Activated CD8-positive, alpha-beta memory T cell treated with anti-CD3 and anti-CD28 coated beads, Interleukin-2, amount 10 ng/mL, durations not matched to agents 7 days and 5 days (primary cell): ENCODE measurements around the gene IRAG1. TPM values are rescaled to one million over a fixed set of nuclear protein-coding genes. Genes with fewer than 3 reads are reported as not detected.

Experiments used
- ATAC-seq: fragments of 150-1000 bp; cut with Tn5 transposase; one replicate; pipeline ENCODE4 v1.10.0; 2021; ENCODE audit warnings: moderate library complexity
- CTCF ChIA-PET: fragments of 350-600 bp; sonication (Branson Sonifier 250); formaldehyde crosslinking; loops from one replicate; lab custom pipeline; 2021; ENCODE audit warnings: antibody characterized with exemption; lab: Charles Lee
- DNase-seq: peaks from one replicate; pipeline ENCODE4 v3.0.0-alpha.2; 2020
- H3K27ac Mint-ChIP-seq: one replicate; pipeline ENCODE4 v1.8.0; 2021; ENCODE audit warnings: mild to moderate bottlenecking, mixed read lengths
- H3K27me3 Mint-ChIP-seq: one replicate; pipeline ENCODE4 v1.8.0; 2021; ENCODE audit warnings: mixed read lengths
- H3K36me3 Mint-ChIP-seq: one replicate; pipeline ENCODE4 v1.8.0; 2021; ENCODE audit warnings: mild to moderate bottlenecking, mixed read lengths
- H3K4me1 Mint-ChIP-seq: one replicate; pipeline ENCODE4 v1.8.0; 2021; ENCODE audit warnings: mixed read lengths
- H3K4me3 Mint-ChIP-seq: one replicate; pipeline ENCODE4 v1.8.0; 2021; ENCODE audit warnings: mild to moderate bottlenecking, moderate library complexity, mixed read lengths
- H3K9me3 Mint-ChIP-seq: one replicate; pipeline ENCODE4 v1.8.0; 2022; ENCODE audit warnings: low read depth, mixed read lengths
- total RNA-seq, 2 experiments: library from RNA; stranded (reverse); gene quantifications; one replicate each; pipeline ENCODE4 v1.2.3, GENCODE V29; 2021

Gene IRAG1
- total RNA-seq, 2 experiments from 2014 or later = not detected

DNA sequence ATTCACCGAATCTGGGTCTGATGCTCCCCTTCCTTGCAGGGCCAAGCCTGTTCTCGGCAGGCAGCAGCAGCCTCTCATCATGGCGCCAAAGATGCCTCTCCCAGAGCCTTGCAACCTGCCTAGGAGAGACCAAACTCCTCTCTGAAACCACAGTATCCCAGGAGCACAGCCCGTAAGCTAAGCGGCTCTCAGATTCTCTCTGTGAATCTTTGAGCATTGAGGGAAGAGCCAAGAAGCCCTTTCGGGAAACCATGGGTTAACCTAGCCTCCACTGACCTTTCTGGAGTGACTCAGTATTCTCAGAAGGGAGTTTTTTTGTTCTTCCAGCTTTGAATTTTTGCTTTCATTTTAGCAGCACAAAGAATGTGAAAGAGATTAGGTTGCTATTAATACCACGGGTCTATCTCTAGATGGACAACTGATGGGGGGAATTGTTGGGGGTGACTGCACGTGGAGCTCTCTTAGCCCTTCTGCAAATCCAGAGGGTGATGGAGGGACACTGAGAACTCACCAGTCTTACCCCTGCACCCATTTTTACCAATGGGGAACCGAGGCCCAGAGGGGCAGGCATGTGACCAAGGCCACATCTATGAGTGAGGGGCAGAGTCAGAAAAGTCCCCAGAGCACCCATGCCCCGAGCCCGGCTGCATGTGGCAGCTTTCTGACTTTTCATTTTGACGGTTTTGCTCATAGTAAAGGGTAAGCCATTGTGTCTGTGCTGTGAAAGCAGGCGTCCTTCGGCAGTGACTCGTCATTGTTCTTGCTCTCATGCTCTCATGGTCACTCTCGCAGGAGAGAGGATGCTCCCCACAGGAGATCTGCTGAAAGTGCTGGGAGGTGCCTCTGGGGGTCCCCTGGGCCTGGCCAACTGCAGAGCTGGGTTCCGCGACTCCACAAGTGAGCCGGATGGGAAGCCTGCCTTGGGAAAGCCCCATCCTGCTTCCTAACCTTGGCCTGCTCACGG is 36.0 kb downstream of the IRAG1 start:
- Mint-ChIP-seq H3K4me3 (peak overlapping the region; percentile 42), H3K4me1 (peaks cover 39% of the 10 kb centered on the region), H3K27me3 (no peaks in the 10 kb centered on the region), H3K9me3 (no peaks in the 10 kb centered on the region), H3K36me3 (no peaks in the 10 kb centered on the region), H3K27ac (peak overlapping the region; percentile 76)
- CTCF ChIA-PET = interaction anchor here (0.7 to 1.8 kb wide), 6 partner anchors 10 to 252 kb away, joined by 3 to 11 read pairs (median 4); partner anchors contain the start of gene RNF141
- ATAC-seq = peak; percentile 47
- no peak for DNase-seq

DNA sequence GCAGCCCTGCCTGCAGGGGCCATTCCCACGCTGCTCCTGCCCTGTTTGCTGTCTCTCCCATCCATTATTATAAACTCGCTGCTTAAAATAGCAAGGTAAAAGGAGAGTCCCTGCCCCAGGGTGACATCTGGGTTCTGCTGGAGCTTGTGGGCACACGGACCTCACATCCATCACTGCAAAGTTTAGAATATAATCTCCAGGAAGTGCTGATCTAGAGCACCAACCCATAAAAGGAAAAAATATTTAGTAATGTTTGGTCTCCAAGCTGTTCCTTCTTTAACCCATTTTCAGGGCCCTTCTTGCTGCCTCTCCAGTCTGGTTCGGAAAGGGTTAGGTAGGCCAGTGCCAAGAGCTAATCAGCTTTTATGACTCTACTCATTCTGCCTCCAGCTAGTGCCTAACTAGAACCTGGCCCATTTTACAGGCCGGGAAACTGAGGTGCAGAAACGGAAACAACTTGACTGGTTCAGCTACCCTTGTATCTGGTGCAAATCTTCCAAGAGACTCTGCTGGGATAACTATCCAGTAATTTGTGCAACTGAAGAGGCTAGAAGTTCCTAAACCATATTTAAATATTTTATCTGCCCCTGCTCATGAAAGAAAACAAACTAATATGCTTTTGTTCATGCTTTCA is 37.5 kb downstream of the IRAG1 start:
- Mint-ChIP-seq H3K4me1 (peaks cover 39% of the 10 kb centered on the region), H3K27ac (no peak overlapping the region), H3K36me3 (no peaks in the 10 kb centered on the region), H3K27me3 (no peaks in the 10 kb centered on the region), H3K4me3 (no peak overlapping the region), H3K9me3 (no peaks in the 10 kb centered on the region)
- no peak for ATAC-seq
- CTCF ChIA-PET = interaction anchor here (1.1 to 8.2 kb wide), 5 partner anchors 10 to 250 kb away, joined by 3 to 111 read pairs (median 7); no protein-coding TSS in a partner anchor
- no peak for DNase-seq

DNA sequence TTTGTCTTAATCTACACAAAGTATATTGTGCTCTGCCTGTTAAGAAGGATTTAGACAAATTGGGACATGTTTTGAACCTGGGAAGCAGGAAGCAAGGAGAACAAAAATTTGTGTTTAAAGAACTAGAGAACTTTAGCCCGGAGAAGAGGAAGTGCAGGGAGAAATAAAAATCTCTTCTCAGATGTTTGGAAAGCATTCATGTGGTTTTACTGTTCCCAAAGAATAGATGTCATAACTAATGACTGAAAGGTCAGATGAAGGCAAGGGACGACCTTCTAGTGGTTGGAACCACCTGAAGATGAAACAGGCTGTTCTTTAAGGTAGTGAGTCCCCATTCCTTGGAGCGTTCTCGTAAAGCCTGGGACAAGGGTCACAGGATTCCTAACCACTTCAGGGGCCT is 38.3 kb downstream of the IRAG1 start:
- Mint-ChIP-seq H3K27ac (no peak overlapping the region), H3K36me3 (no peaks in the 10 kb centered on the region), H3K4me1 (peaks cover 39% of the 10 kb centered on the region), H3K27me3 (no peaks in the 10 kb centered on the region), H3K4me3 (no peak overlapping the region), H3K9me3 (no peaks in the 10 kb centered on the region)
- DNase-seq = no peak
- CTCF ChIA-PET = interaction anchor here (0.7 to 8.2 kb wide), 11 partner anchors 9 to 249 kb away, joined by 3 to 111 read pairs (median 7); partner anchors contain the start of gene RNF141
- no peak for ATAC-seq

DNA sequence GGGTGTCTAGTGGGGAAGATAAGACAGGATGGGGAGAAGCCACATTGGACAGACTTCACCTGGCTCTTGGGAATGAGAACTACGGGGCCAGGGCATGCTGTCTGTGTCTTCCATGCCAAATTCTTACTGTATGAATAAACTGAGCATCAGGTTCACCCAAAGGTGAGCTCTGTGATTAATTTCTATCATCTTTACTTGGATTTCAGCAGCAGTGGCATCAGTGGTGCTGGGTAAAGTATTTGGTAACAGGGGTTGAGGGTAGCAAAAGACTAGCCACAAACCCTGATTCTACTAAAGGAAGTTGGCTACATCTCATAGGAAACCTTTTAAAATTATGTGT is 38.8 kb downstream of the IRAG1 start:
- Mint-ChIP-seq H3K27ac (no peak overlapping the region), H3K36me3 (no peaks in the 10 kb centered on the region), H3K9me3 (no peaks in the 10 kb centered on the region), H3K4me3 (no peak overlapping the region), H3K4me1 (peaks cover 39% of the 10 kb centered on the region), H3K27me3 (no peaks in the 10 kb centered on the region)
- CTCF ChIA-PET = interaction anchor here (0.7 to 8.2 kb wide), 14 partner anchors 11 to 249 kb away, joined by 3 to 111 read pairs (median 6); partner anchors contain the start of gene RNF141
- no peak for ATAC-seq
- DNase-seq = no peak

DNA sequence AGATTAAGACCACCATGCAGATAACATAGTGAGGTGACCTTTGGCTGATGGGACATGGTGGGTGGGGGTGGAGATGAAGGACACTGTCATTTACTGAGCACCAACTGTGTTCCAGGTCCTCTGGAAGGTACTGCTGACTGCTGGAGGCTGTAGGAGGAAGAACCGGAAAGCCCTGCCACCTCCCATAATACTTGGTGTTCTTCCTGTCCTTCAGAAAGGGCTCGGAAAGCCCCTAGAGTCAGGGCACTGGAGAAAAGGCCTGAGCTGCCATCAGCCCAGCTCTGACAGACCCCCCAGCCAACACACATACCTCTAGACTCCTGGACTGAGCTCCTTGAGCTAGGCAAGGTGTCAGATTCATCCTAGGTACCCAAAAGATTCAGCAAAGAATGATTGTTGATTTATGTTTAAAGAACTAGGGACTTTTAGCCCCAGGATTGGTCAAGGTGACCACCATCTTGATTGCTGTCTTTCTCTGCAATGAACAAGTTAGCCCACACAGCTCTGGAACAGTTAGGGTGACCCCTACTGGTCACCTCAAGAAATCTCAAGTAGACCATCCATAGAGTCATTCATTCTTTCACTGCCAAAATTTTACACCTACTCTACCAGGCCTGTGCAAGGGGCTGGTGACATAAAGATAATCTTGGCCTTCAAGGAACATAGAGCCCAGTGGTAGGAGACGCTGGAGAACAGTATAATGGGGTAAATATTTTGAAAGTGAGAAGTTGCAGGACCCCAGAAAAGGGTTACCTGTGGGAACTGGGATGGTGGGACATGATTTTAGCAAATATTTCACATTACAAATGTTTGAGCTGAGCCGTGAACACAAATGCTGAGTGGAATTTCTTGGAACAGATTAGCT is 39.4 kb downstream of the IRAG1 start:
- Mint-ChIP-seq H3K4me3 (no peak overlapping the region), H3K4me1 (peaks cover 37% of the 10 kb centered on the region), H3K27ac (no peak overlapping the region), H3K36me3 (no peaks in the 10 kb centered on the region), H3K9me3 (no peaks in the 10 kb centered on the region), H3K27me3 (no peaks in the 10 kb centered on the region)
- ATAC-seq = peak; percentile 77
- CTCF ChIA-PET = interaction anchor here (0.7 to 8.2 kb wide), 22 partner anchors 11 to 421 kb away, joined by 3 to 111 read pairs (median 6); partner anchors contain the start of gene RNF141
- DNase-seq = peak; percentile 48

DNA sequence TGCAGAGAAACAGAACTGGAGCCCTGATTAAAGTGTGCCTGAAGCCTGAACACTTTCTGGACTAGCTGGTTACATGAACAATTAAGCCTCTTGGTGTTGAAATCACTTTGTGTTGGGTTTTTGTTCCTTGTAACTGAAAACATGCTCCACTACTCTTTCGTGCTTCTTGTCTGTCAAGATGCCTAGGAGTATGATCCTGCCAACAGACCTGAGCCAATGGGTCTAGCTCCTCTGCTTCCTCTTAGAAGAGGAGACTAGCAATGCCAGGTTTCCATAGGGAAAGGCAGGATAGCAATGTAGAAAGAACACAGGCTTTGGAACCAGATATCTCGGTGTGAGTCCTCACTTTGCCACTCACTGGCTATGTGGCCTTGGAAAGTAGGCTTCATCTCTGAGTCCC is 40.3 kb downstream of the IRAG1 start:
- CTCF ChIA-PET = interaction anchor here (1.0 to 8.2 kb wide), 8 partner anchors 10 to 420 kb away, joined by 3 to 111 read pairs (median 9); partner anchors contain the start of gene RNF141
- DNase-seq = no peak
- H3K27ac Mint-ChIP-seq = no peak overlapping the region
- no peaks in the 10 kb centered on the region for H3K36me3 Mint-ChIP-seq
- no peaks in the 10 kb centered on the region for H3K9me3 Mint-ChIP-seq
- peaks cover 28% of the 10 kb centered on the region for H3K4me1 Mint-ChIP-seq
- no peak for ATAC-seq
- no peaks in the 10 kb centered on the region for H3K27me3 Mint-ChIP-seq
- H3K4me3 Mint-ChIP-seq = no peak overlapping the region

DNA sequence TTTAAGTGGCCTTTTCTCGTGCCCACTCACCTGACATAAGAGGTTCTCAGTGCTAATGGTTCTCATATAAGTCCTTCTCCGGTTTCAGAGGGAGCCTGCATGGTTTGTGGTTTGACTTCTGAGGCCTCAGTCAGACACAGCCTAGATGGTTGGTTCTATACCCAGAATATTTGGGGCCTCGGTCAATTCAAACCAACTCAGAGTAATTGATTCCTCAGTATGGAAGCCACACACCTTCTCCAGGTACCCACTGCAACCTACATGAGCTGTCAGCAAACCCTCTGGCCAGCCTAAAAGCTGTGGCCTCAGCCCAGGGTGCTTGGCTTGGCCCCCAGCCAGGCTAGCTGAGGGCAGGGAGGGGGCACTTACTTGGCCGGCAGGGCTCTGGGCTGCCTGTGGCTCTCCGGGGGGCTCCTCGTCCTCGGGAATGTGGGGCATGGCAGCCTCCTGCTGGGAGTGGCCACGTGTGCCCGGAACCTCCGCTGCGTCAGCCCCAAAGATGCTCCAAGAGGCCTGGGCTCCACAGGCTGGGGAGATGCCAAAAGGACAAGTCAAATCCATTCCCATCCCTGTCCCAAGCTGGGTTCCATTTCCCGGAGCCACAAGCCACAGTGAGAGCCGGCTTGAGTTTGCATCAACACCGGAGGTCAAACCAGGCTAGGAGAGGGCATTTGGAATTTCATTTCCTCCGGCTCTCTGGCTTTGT is 41.7 kb downstream of the IRAG1 start:
- no peaks in the 10 kb centered on the region for H3K36me3 Mint-ChIP-seq
- H3K9me3 Mint-ChIP-seq = no peaks in the 10 kb centered on the region
- H3K4me1 Mint-ChIP-seq = peaks cover 23% of the 10 kb centered on the region

DNA sequence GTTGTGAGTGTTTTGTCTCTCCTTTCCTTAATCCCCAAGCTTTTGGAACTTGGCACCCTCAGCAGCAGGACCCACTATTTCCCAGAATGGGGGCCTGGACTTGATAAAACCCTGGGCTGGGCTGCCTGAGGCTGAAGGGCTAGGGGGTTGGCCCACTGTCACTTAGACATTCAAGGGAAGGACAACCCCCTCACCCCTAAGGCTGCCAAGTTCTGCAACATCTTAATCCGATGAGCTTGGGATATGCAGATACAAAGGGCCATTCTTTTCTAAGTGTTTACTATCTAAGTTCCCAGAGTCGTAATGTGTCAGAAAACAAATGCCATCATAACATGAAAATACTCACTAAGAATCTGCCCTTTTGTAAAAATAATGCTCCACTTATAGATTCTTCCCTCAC is 42.9 kb downstream of the IRAG1 start:
- Mint-ChIP-seq H3K27ac (no peak overlapping the region), H3K27me3 (no peaks in the 10 kb centered on the region), H3K9me3 (no peaks in the 10 kb centered on the region), H3K4me1 (peaks cover 20% of the 10 kb centered on the region), H3K4me3 (no peak overlapping the region), H3K36me3 (no peaks in the 10 kb centered on the region)
- CTCF ChIA-PET = interaction anchor here (1.3 to 8.2 kb wide), 2 partner anchors 110 to 238 kb away, joined by 5 to 111 read pairs; partner anchors contain the start of gene RNF141
- no peak for ATAC-seq
- no peak for DNase-seq

More for the DNA sequence above, 41.7 kb downstream of the IRAG1 start:
- CTCF ChIA-PET = interaction anchor here (1.3 to 8.2 kb wide), 3 partner anchors 111 to 246 kb away, joined by 5 to 111 read pairs (median 5); partner anchors contain the start of gene RNF141
- Mint-ChIP-seq H3K27me3 (no peaks in the 10 kb centered on the region), H3K27ac (no peak overlapping the region), H3K4me3 (no peak overlapping the region)
- DNase-seq (no peak), ATAC-seq (no peak)

DNA sequence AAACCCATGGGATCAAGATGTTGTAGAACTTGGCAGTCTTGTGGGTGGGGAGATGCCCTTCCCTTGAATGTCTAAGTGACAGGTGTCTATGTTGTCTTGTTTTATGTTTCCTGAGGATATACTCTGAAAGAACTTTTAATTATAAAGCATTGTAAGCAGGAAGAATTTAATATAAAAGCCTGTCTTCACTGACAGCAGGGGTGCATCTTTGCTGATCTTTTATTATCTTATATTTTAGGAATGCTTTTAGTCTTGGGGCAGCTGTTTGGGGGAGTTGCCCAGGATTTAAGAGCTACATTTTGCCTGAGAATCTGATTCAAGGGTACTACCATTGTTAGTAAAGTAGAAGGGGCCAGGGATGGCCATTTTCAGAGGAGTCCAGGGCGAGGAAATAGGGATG is 43.4 kb downstream of the IRAG1 start:
- DNase-seq (no peak), ATAC-seq (no peak)
- Mint-ChIP-seq H3K27me3 (no peaks in the 10 kb centered on the region), H3K27ac (no peak overlapping the region), H3K4me3 (no peak overlapping the region), H3K4me1 (peaks cover 18% of the 10 kb centered on the region), H3K36me3 (no peaks in the 10 kb centered on the region), H3K9me3 (no peaks in the 10 kb centered on the region)
- CTCF ChIA-PET = interaction anchor here (1.2 to 8.2 kb wide), 3 partner anchors 109 to 244 kb away, joined by 3 to 111 read pairs (median 5); partner anchors contain the start of gene RNF141

DNA sequence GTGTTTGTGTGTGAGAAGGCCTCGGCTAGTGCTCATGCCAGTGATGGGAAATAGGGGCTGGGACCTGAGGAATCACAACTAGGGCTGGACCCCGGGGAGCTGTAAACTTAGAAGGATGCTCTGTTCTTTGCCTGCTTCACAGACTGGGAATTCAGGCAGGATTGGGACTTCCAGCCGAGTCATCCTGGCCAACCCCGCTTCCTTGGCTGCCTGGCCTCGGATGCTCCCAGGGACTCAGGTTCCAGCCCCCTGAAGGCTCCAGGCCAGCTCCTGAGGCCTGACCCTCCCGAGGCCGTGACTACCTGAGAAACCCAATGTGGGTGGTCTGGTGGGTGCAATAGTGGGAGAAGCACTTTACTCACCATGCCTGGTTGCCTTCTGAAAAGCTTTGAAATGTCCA is 44.7 kb downstream of the IRAG1 start:
- H3K36me3 Mint-ChIP-seq = no peaks in the 10 kb centered on the region
- H3K4me1 Mint-ChIP-seq = peaks cover 9% of the 10 kb centered on the region
- DNase-seq = no peak
- no peak overlapping the region for H3K4me3 Mint-ChIP-seq
- no peak for ATAC-seq
- CTCF ChIA-PET = interaction anchor here (1.5 to 8.2 kb wide), 2 partner anchors 236 to 243 kb away, joined by 5 to 111 read pairs; no protein-coding TSS in a partner anchor
- H3K9me3 Mint-ChIP-seq = no peaks in the 10 kb centered on the region
- no peak overlapping the region for H3K27ac Mint-ChIP-seq
- no peaks in the 10 kb centered on the region for H3K27me3 Mint-ChIP-seq

DNA sequence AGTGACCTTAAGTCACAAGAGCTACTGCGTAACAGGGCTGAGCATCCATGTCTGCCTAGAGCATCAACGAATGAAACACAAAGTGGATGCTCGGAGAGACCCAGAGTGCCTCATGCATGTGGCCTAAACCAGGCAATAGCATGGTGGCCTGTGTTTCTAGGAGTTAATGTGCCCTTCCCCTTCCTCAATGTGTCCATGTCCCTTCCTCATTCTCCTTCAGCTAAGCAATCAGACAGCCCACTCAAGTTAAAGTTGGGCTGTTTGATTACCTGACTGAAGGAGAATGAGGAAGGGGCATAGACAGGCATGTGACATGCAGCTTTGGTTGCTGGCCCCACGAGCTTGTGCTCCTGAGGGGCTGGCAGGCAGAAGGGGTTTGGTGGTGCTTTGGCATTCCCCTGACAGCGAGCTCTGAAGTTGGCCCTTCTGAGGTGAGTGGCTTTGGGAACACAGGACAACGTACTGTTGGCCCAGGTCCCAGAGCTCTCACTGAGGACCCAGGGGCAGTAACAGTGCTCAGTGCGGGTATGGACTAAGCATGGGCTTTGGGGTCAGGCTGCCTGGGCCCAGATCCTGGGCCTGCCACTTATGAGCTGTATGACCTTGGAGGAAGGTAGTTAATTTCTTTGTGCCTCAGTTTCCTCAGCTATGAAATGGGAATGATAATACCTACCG is 46.7 kb downstream of the IRAG1 start:
- Mint-ChIP-seq H3K4me1 (peaks cover 9% of the 10 kb centered on the region), H3K9me3 (no peaks in the 10 kb centered on the region), H3K36me3 (no peaks in the 10 kb centered on the region), H3K27ac (no peak overlapping the region), H3K27me3 (no peaks in the 10 kb centered on the region), H3K4me3 (no peak overlapping the region)
- ATAC-seq (no peak), DNase-seq (no peak)
- CTCF ChIA-PET = interaction anchor here (0.6 to 1.7 kb wide), 7 partner anchors 9 to 241 kb away, joined by 3 to 10 read pairs (median 4); partner anchors contain the start of gene RNF141
